ENCODE data around the gene TECR.
A peak's percentile ranks its signal among the peaks of the same experiment; 100 is the strongest.
"Not testable (repeated sequence)": the region's sequence is repeated elsewhere in the genome, so short reads cannot be mapped to it uniquely, and the experiment has no call there.

Gene TECR, protein sequence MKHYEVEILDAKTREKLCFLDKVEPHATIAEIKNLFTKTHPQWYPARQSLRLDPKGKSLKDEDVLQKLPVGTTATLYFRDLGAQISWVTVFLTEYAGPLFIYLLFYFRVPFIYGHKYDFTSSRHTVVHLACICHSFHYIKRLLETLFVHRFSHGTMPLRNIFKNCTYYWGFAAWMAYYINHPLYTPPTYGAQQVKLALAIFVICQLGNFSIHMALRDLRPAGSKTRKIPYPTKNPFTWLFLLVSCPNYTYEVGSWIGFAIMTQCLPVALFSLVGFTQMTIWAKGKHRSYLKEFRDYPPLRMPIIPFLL

GRCh38 chr19:14529254-14530004 is at the start of gene TECR:
Gene TECR (plus strand): TSS chr19:14529594. CDS start chr19:14529697, 103 bp downstream.
- peak; percentile 100 for DNase-seq (ENCODE audit: low spot score)

- DNase-seq (ENCODE audit: low spot score) = peak; percentile 62
Measured at GRCh38 chr19:14479975-14480699, 49.3 kb upstream of the TECR start.

DNA sequence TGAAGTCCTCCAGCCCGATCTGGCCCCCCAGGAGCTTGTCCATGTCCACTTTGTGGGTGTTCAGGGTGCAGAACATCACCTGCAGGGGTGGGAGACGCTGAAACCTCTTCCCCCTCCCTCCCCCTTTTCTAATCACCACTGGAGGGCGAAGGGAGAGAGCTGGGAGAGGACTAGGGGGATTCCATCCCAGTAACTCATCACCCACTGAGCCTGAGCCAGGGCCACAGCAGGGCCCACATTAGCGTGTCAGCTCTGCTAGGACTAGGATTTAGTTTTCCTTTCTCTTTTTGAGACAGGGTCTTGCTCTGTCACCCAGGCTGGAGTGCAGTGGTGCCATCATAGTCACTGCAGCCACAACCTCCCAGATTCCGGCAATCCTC is 48.7 kb upstream of the TECR start:
- no peak for DNase-seq (ENCODE audit: low spot score)

DNA sequence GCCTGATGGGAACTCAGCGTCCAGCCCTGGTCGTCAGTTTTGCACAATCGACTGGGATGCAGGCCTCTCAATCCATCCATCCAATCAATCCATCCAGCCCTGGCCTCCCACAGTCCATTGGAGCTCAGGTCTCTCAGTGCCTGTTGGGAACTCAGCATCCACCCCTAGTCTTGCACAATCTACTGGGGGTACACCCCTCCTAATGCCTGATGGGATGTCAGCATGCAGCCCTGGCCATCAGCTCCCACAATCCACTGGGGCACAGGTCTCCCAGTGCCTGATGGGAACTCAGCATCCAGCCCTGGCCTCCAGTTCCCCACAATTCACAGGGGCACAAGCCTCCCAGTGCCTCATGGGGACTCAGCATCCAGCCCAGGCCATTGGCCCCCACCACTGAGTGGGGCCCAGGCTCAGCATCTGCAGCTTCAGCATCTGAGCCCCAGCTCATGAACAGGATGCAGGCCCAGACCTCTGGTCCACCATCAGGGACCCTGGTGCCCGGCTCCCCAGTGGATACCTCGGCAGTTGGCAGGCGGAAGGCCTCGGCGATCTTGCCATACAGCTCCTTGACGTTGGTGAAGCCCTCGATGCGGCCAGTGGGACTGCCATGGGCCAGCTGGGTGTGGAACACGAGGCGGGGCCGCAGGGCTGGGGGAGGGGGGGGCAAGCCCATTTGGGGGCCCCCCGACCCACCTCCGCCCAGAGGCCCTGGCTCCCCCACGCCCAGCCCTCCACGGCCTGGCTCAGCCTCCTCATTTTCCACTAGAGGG is 47.0 kb upstream of the TECR start:
- no peak for DNase-seq (ENCODE audit: low spot score)

- no peak for DNase-seq (ENCODE audit: low spot score)
Measured at GRCh38 chr19:14487370-14488125, 41.8 kb upstream of the TECR start.

DNA sequence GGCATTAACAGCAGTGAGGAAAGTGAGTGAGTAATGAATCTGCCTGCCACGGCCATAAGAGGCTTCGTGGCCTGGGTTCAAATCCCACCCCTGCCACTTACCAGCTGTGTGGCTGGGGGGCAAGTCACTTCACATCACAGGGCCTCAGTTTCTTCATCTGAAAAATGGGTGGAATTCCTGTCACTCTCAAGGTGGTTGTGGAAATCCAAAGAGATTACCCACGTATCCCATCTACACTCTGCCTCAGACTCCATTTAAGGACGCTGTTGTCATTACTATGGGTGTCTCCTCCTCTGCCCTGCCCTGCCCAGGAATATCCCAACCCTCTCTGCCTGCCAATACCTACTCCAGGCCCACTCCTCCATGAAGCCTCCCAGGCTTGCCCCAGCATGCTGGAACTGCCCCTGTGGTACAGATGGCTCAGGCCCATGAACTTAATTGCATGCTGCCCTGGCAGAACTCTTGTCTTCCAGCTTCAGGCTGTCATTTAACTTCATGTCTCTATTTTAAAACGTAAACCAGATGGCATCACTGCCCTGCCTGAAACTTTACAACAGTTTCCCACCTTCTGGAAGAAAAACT is 36.5 kb upstream of the TECR start:
- DNase-seq (ENCODE audit: low spot score) = no peak

GRCh38 chr19:14494411-14494810 is 35.0 kb upstream of the TECR start:
- no peak for DNase-seq (ENCODE audit: low spot score)

DNA sequence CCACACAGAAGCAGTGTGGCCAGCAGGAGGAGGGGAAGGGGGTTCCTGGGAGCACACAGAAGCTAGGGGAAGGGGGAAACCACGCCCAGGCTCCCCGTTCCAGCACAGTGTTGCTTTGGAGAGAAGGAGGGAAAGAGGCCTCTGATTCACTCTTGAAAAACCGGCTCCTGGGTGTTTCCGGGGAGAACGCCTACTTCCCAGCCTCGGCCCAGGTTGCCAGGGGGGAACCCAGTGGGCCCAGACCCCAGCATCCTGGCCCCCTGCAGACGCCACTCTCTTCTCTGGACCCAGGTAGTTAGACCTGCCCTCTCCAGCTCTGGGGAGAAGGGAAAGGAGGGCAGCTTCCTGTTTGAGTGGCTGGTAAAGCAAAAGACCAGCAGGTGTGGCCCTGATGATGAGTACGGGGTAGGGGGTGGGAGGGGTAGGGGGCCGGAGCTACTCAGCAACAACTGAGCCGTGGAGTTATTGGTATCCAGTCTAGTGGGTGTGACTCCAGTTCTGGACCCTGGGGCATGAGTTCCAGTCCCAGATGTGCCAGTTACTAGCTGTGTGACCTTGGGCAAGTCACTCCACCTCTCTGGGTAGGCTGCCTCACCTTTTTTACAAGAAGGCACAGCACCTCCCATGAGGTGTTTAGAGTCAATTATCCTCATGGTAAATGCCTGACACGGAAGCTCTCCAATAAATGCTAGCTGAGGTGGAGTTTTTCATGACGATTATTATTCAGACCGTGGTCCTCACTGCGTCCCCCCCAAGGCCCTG is 34.3 kb upstream of the TECR start:
- no peak for DNase-seq (ENCODE audit: low spot score)

DNA sequence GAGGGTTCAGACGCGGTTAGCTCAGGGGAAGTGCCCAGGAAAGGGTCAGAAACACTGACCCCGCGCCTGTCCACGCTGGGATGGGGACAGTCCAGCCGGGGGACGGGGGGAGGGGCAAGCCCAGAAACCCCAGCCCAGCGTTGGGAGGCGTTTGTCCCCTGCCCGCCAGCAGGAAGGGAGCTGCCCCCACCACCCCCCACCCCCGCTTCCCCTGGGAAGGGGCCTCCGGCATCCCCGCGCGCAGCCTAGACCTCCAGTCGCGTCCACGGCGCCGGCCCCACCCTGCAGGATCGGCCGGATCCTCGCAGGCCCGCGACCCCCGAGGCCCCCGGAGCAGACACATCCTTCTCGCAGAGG is 33.7 kb upstream of the TECR start:
- no peak for DNase-seq (ENCODE audit: low spot score)

- peak; percentile 98 for DNase-seq (ENCODE audit: low spot score)
Measured at GRCh38 chr19:14496029-14496833, 33.2 kb upstream of the TECR start, which contains the start of gene GIPC1. Gene GIPC1 (minus strand): TSS chr19:14496127. CDS start chr19:14482976, 13,151 bp downstream.

GRCh38 chr19:14496834-14497227 is 32.6 kb upstream of the TECR start:
- peak; percentile 62 for DNase-seq (ENCODE audit: low spot score)

- peak; percentile 67 for DNase-seq (ENCODE audit: low spot score)
Measured at GRCh38 chr19:14497228-14497921, 32.0 kb upstream of the TECR start.

DNA sequence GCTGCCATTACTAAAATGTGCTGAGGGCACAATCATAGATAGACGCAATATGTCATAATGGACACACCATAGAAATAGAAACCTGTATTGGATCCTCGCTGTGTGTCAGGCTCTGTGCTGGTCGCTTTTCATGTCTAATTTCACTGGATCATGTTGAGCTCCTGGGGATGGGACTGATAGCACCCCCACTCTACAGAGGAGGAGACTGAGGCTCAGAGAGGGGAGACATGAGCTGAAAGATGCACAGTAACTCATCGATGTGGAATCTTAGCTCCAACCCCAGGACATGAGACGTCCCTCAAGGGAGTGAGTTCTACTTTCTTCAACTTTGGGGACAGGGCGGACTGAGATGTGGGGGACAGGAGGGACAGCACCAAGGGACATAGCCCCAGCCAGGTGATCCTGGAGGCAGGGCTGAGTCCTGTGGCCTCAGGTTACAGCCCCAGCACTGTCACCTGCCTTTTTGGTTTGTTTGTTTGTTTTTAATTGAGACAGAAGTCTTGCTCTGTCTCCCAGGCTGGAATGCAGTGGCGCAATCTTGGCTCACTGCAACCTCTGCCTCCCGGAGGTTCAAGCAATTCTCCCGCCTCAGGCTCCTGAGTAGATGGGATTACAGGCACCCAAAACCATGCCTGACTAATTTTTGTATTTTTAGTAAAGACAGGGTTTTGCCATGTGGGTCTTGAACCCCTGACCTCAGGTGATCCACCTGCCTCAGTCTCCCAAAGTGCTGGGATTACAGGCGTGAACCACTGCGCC is 26.9 kb upstream of the TECR start:
- no peak for DNase-seq (ENCODE audit: low spot score)

- no peak for DNase-seq (ENCODE audit: low spot score)
Measured at GRCh38 chr19:14503285-14503684, 26.1 kb upstream of the TECR start.

DNA sequence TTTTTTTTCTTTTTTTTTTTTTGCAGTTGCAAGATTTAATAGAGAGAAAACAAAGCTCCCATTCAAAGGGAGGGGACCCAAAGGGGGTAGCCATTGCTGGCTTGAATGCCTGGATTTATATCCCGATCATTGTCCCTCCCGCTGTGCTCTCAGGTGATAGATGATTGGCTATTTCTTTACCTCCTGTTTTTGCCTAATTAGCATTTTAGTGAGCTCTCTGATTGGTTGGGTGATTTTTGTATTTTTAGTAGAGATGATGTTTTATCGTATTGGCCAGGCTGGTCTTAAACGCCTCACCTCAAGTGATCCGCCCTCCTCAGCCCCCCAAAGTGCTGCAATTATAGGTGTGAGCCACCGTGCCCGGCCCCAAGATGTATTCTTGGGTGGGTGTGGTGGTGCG is 24.8 kb upstream of the TECR start:
- DNase-seq (ENCODE audit: low spot score) = not testable (repeated sequence)

DNA sequence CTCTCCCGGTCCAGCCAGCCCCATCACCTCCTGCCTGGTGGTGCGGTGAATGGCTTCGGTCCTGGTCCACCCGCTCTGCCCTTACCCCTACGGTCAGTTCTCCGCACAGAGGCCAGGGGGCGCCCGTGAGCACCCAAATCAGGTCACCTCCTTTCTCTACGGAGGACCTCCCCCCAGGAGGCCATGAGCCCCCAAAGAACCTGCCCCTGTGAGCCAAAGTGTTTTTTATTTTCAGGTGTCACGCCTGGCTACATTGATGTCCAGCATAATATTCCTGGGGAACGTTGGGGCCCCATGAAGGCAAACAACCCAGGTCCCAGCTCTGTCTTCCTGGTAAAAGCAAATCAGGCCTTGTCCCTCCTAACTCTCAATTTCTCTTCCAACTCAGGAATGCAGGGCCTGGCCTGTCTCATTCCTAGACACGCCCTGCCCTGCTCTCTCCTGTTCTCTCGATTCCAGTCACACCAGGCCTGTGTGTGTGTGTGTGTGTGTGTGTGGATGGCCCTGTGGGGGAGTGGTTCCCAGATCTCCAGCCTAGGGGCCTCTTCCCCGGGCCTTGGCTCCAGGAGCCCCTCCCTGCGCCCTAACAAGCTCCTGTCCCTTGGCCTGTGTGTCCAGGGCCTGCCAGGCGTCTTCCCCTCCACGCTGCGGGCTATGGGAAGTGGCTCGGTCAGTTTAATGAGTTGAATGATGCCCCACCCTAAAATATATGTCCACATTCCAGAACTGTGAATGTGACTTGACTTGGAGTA is 23.7 kb upstream of the TECR start:
- DNase-seq (ENCODE audit: low spot score) = peak; percentile 74
